ENCODE measurements around the gene LRRC28. TPM values are rescaled to one million over a fixed set of nuclear protein-coding genes. Genes with fewer than 3 reads are reported as not detected.

The LRRC28 gene
- total RNA-seq, 1 experiment from 2014 or later: 39.3 TPM

GRCh38 chr15:99344639-99345038 is 93.4 kb downstream of the LRRC28 start:
- TF ChIP-seq SIN3A (IDR thresholded peaks at IDR 0.05; ENCODE audit: borderline replicate concordance, insufficient read depth, low read depth, low read length) (no peak), REST (IDR thresholded peaks at IDR 0.05; ENCODE audit: insufficient read depth in 1 of 2, low read depth in 2 of 2, low read length in 1 of 2) (no peak), TCF7L2 (IDR thresholded peaks at IDR 0.05; ENCODE audit: low read depth, low read length) (no peak), CTCF (IDR thresholded peaks at IDR 0.05) (no peak), POLR2AphosphoS5 (IDR thresholded peaks at IDR 0.05; ENCODE audit: low read depth, low read length) (no peak)
- ChIA-PET POLR2A (interaction anchor here (0.6 kb wide), 1 partner anchor 236 kb away, joined by 4 read pairs; no protein-coding TSS in a partner anchor), CTCF (interaction anchor here (1.3 kb wide), 1 partner anchor 360 kb away, joined by 4 read pairs; no protein-coding TSS in a partner anchor)
- no peaks in the 10 kb centered on the region for H3K4me1 ChIP-seq (ENCODE audit: control insufficient read depth, insufficient read depth, low read length)
- no peaks in the 10 kb centered on the region for H3K36me3 ChIP-seq (ENCODE audit: control insufficient read depth, insufficient read depth, low read length)
- in situ Hi-C loops (cut with HindIII; ENCODE audit: low pct_unique_long_range_greater_than_20kb, low sequenced_read_pairs): no loop called here
- H3K27me3 ChIP-seq (ENCODE audit: control insufficient read depth, insufficient read depth, low read length): no peaks in the 10 kb centered on the region
- H3K4me3 ChIP-seq (ENCODE audit: low read depth in 2 of 2, low read length in 2 of 2): no peak overlapping the region
- no peak overlapping the region for H3K27ac ChIP-seq (ENCODE audit: low read length)
- no TSS peak for BruUV-seq (replicated peaks)
- DNase-seq (ENCODE audit: low read depth, low spot score) (no peak), ATAC-seq (no peak)
- no peaks in the 10 kb centered on the region for H3K9me3 ChIP-seq (ENCODE audit: control insufficient read depth, insufficient read depth, low read depth, low read length)
- intact Hi-C loops (cut with micrococcal nuclease; ENCODE audit: unreplicated experiment): no loop called here

GRCh38 chr15:99345242-99345641 is 94.0 kb downstream of the LRRC28 start:
- H3K4me3 ChIP-seq (ENCODE audit: low read depth in 2 of 2, low read length in 2 of 2): no peak overlapping the region
- DNase-seq (ENCODE audit: low read depth, low spot score): no peak
- TF ChIP-seq REST (IDR thresholded peaks at IDR 0.05; ENCODE audit: insufficient read depth in 1 of 2, low read depth in 2 of 2, low read length in 1 of 2) (no peak), POLR2AphosphoS5 (IDR thresholded peaks at IDR 0.05; ENCODE audit: low read depth, low read length) (no peak)
- H3K27ac ChIP-seq (ENCODE audit: low read length): no peak overlapping the region
- no peaks in the 10 kb centered on the region for H3K4me1 ChIP-seq (ENCODE audit: control insufficient read depth, insufficient read depth, low read length)
- ChIA-PET CTCF (interaction anchor here (1.3 kb wide), 1 partner anchor 359 kb away, joined by 4 read pairs; no protein-coding TSS in a partner anchor), POLR2A (no interaction called here)
- in situ Hi-C loops (cut with HindIII; ENCODE audit: low pct_unique_long_range_greater_than_20kb, low sequenced_read_pairs) (no loop called here), intact Hi-C loops (cut with micrococcal nuclease; ENCODE audit: unreplicated experiment) (no loop called here)
- H3K9me3 ChIP-seq (ENCODE audit: control insufficient read depth, insufficient read depth, low read depth, low read length): no peaks in the 10 kb centered on the region
- no TSS peak for BruUV-seq (replicated peaks)
- H3K27me3 ChIP-seq (ENCODE audit: control insufficient read depth, insufficient read depth, low read length): no peaks in the 10 kb centered on the region
- ATAC-seq: no peak
- no peaks in the 10 kb centered on the region for H3K36me3 ChIP-seq (ENCODE audit: control insufficient read depth, insufficient read depth, low read length)
